Activated T-cell treated with anti-CD3 and anti-CD28 coated beads, Interleukin-2, amount 50 U/mL, for 4 hours (primary cell): ENCODE measurements around the gene DNHD1. TPM values are rescaled to one million over a fixed set of nuclear protein-coding genes. Genes with fewer than 3 reads are reported as not detected.

Experiments used
- ATAC-seq, 2 donors: fragments of 200-7000 bp; cut with Tn5 transposase; one replicate each; pipeline ENCODE4 v1.10.0; 2021
- DNase-seq: peaks from one replicate; pipeline ENCODE4 v3.0.0-alpha.2; 2020
- H3K27me3 Mint-ChIP-seq: one replicate; pipeline ENCODE4 v1.8.0; 2021; ENCODE audit warnings: low read depth, mixed read lengths
- H3K36me3 Mint-ChIP-seq: one replicate; pipeline ENCODE4 v1.8.0; 2022; ENCODE audit warnings: mixed read lengths; ENCODE audit not compliant: insufficient read depth
- H3K4me1 Mint-ChIP-seq: one replicate; pipeline ENCODE4 v1.8.0; 2021; ENCODE audit warnings: low read depth, mixed read lengths
- H3K4me3 Mint-ChIP-seq: one replicate; pipeline ENCODE4 v1.8.0; 2021; ENCODE audit warnings: mild to moderate bottlenecking, moderate library complexity, mixed read lengths
- H3K9me3 Mint-ChIP-seq: one replicate; pipeline ENCODE4 v1.8.0; 2021; ENCODE audit warnings: mixed read lengths
- total RNA-seq, 3 donors: library from RNA; stranded (reverse); gene quantifications; one replicate each; pipeline ENCODE4 v1.2.1, GENCODE V29; 2021

DNHD1 gene
- total RNA-seq, 3 donors from 2014 or later: 6.0 to 6.7 (median 6.1) TPM

GRCh38 chr11:6570691-6571427 lies 73.8 kb downstream of the DNHD1 start:
- ATAC-seq: no peak
- DNase-seq: no peak

GRCh38 chr11:6571434-6572008 lies 74.4 kb downstream of the DNHD1 start:
- Mint-ChIP-seq H3K36me3 (peaks cover 17% of the 10 kb centered on the region), H3K4me1 (no peaks in the 10 kb centered on the region), H3K4me3 (no peak overlapping the region), H3K27me3 (no peaks in the 10 kb centered on the region), H3K9me3 (no peaks in the 10 kb centered on the region)
- DNase-seq (no peak), ATAC-seq (no peak)

More at GRCh38 chr11:6570691-6571427, 73.8 kb downstream of the DNHD1 start:
- Mint-ChIP-seq H3K9me3 (no peaks in the 10 kb centered on the region), H3K27me3 (no peaks in the 10 kb centered on the region), H3K4me1 (no peaks in the 10 kb centered on the region), H3K4me3 (no peak overlapping the region), H3K36me3 (peaks cover 19% of the 10 kb centered on the region)

GRCh38 chr11:6572215-6572614 lies 75.1 kb downstream of the DNHD1 start:
- Mint-ChIP-seq H3K9me3 (no peaks in the 10 kb centered on the region), H3K4me3 (no peak overlapping the region)
- no peak for DNase-seq

GRCh38 chr11:6574816-6575715 lies 78.0 kb downstream of the DNHD1 start:
- Mint-ChIP-seq H3K9me3 (no peaks in the 10 kb centered on the region), H3K4me1 (no peaks in the 10 kb centered on the region), H3K4me3 (no peak overlapping the region), H3K27me3 (no peaks in the 10 kb centered on the region), H3K36me3 (peaks cover 13% of the 10 kb centered on the region)
- ATAC-seq: no peak
- no peak for DNase-seq

More at GRCh38 chr11:6572215-6572614, 75.1 kb downstream of the DNHD1 start:
- no peak for ATAC-seq
- Mint-ChIP-seq H3K4me1 (no peaks in the 10 kb centered on the region), H3K36me3 (peaks cover 16% of the 10 kb centered on the region), H3K27me3 (no peaks in the 10 kb centered on the region)

- Mint-ChIP-seq H3K9me3 (no peaks in the 10 kb centered on the region), H3K4me1 (no peaks in the 10 kb centered on the region), H3K4me3 (no peak overlapping the region), H3K36me3 (peaks cover 14% of the 10 kb centered on the region), H3K27me3 (no peaks in the 10 kb centered on the region)
- ATAC-seq (no peak), DNase-seq (no peak)
Observed at GRCh38 chr11:6576471-6577373, 79.6 kb downstream of the DNHD1 start.

- no peak for ATAC-seq
- no peak for DNase-seq
- H3K4me1 Mint-ChIP-seq: no peaks in the 10 kb centered on the region
- H3K4me3 Mint-ChIP-seq: no peak overlapping the region
- no peaks in the 10 kb centered on the region for H3K27me3 Mint-ChIP-seq
- peaks cover 18% of the 10 kb centered on the region for H3K36me3 Mint-ChIP-seq
- peaks cover 7% of the 10 kb centered on the region for H3K9me3 Mint-ChIP-seq
Observed at GRCh38 chr11:6578134-6578533, 81.1 kb downstream of the DNHD1 start.

- ATAC-seq (no peak), DNase-seq (no peak)
- no peak overlapping the region for H3K4me3 Mint-ChIP-seq
- H3K36me3 Mint-ChIP-seq: peaks cover 31% of the 10 kb centered on the region
- H3K27me3 Mint-ChIP-seq: no peaks in the 10 kb centered on the region
- H3K4me1 Mint-ChIP-seq: no peaks in the 10 kb centered on the region
- peaks cover 23% of the 10 kb centered on the region for H3K9me3 Mint-ChIP-seq
Observed at GRCh38 chr11:6579681-6580080, 82.6 kb downstream of the DNHD1 start.

- Mint-ChIP-seq H3K4me3 (no peak overlapping the region), H3K4me1 (no peaks in the 10 kb centered on the region), H3K27me3 (no peaks in the 10 kb centered on the region), H3K9me3 (peaks cover 26% of the 10 kb centered on the region), H3K36me3 (peaks cover 40% of the 10 kb centered on the region)
- ATAC-seq (no peak), DNase-seq (no peak)
Observed at GRCh38 chr11:6583584-6583983, 86.5 kb downstream of the DNHD1 start.

GRCh38 chr11:6584528-6584927 lies 87.4 kb downstream of the DNHD1 start:
- no peak for DNase-seq
- Mint-ChIP-seq H3K36me3 (peaks cover 40% of the 10 kb centered on the region), H3K27me3 (no peaks in the 10 kb centered on the region), H3K4me3 (no peak overlapping the region), H3K9me3 (peaks cover 26% of the 10 kb centered on the region), H3K4me1 (no peaks in the 10 kb centered on the region)
- ATAC-seq: no peak

- Mint-ChIP-seq H3K4me3 (no peak overlapping the region), H3K4me1 (no peaks in the 10 kb centered on the region), H3K27me3 (no peaks in the 10 kb centered on the region), H3K36me3 (peaks cover 40% of the 10 kb centered on the region), H3K9me3 (peaks cover 26% of the 10 kb centered on the region)
- DNase-seq: no peak
- ATAC-seq: no peak
Observed at GRCh38 chr11:6586434-6587359, 89.6 kb downstream of the DNHD1 start.

GRCh38 chr11:6587360-6587953 lies 90.4 kb downstream of the DNHD1 start:
- Mint-ChIP-seq H3K4me3 (no peak overlapping the region), H3K36me3 (peaks cover 41% of the 10 kb centered on the region), H3K27me3 (no peaks in the 10 kb centered on the region), H3K9me3 (peaks cover 23% of the 10 kb centered on the region), H3K4me1 (no peaks in the 10 kb centered on the region)
- DNase-seq (no peak), ATAC-seq (no peak)

GRCh38 chr11:6588018-6588417 lies 90.9 kb downstream of the DNHD1 start:
- Mint-ChIP-seq H3K4me3 (no peak overlapping the region), H3K27me3 (no peaks in the 10 kb centered on the region), H3K36me3 (peaks cover 38% of the 10 kb centered on the region), H3K9me3 (peaks cover 20% of the 10 kb centered on the region), H3K4me1 (no peaks in the 10 kb centered on the region)
- ATAC-seq (no peak), DNase-seq (no peak)
